GM13976 (cell line): ENCODE measurements around the gene LHPP.

Source experiments
- DNase-seq: peaks from one replicate; pipeline ENCODE4 v3.0.0; 2012; ENCODE audit warnings: low spot score
- in situ Hi-C: fragments of 300-500 bp; cut with MboI; formaldehyde crosslinking; loops from one replicate; pipeline ENCODE4 v1.12.0; 2022; ENCODE audit warnings: low sequenced_read_pairs, mixed read lengths, inconsistent platforms; ENCODE audit not compliant: unreplicated experiment
- TF ChIP-seq, protein P1 (sequence below): IDR thresholded peaks from 2 replicates; pipeline ENCODE4 v1.5.1; 2012; ENCODE audit warnings: borderline replicate concordance, mild to moderate bottlenecking; ENCODE audit not compliant: insufficient read depth; ENCODE audit errors: extremely low read depth, missing control alignments, control extremely low read depth

The LHPP gene

DNA sequence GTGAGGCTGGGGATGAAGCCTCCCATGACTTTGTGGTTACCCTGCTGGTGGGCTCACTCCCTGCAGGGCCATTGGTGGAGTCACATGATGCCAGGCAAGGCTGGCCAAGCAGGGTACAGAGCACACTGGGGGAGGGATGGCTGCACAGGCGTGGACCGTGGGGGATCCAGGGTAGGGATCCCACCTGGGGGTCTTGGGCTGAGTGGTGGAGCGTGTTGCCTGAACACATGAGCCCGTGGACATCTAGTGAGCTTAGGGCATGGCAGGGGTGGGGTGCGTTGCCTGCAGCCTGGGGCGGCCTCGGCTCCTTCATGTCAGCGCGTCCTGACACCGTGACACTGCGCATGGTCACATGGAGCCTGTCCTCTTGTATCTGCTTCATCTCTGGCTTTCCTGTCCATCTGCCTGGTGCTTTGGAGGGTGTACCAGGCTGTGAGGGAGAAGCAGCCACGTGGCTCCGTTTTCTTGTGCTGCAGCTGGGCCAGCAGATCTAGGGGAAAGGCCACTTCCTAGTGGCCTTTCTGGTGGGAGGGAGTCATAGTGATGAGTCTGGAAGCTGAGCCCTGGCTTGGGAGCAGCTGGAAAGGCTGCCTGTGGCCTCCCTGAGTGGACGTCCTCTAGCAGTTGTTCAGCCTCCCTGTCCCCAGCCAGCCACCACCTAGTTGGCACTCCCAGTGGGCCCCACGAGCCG is 96.2 kb downstream of the LHPP start:
- in situ Hi-C loops: no loop called here
- no peak for DNase-seq
- TF ChIP-seq, protein P1, sequence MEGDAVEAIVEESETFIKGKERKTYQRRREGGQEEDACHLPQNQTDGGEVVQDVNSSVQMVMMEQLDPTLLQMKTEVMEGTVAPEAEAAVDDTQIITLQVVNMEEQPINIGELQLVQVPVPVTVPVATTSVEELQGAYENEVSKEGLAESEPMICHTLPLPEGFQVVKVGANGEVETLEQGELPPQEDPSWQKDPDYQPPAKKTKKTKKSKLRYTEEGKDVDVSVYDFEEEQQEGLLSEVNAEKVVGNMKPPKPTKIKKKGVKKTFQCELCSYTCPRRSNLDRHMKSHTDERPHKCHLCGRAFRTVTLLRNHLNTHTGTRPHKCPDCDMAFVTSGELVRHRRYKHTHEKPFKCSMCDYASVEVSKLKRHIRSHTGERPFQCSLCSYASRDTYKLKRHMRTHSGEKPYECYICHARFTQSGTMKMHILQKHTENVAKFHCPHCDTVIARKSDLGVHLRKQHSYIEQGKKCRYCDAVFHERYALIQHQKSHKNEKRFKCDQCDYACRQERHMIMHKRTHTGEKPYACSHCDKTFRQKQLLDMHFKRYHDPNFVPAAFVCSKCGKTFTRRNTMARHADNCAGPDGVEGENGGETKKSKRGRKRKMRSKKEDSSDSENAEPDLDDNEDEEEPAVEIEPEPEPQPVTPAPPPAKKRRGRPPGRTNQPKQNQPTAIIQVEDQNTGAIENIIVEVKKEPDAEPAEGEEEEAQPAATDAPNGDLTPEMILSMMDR: no peak

DNA sequence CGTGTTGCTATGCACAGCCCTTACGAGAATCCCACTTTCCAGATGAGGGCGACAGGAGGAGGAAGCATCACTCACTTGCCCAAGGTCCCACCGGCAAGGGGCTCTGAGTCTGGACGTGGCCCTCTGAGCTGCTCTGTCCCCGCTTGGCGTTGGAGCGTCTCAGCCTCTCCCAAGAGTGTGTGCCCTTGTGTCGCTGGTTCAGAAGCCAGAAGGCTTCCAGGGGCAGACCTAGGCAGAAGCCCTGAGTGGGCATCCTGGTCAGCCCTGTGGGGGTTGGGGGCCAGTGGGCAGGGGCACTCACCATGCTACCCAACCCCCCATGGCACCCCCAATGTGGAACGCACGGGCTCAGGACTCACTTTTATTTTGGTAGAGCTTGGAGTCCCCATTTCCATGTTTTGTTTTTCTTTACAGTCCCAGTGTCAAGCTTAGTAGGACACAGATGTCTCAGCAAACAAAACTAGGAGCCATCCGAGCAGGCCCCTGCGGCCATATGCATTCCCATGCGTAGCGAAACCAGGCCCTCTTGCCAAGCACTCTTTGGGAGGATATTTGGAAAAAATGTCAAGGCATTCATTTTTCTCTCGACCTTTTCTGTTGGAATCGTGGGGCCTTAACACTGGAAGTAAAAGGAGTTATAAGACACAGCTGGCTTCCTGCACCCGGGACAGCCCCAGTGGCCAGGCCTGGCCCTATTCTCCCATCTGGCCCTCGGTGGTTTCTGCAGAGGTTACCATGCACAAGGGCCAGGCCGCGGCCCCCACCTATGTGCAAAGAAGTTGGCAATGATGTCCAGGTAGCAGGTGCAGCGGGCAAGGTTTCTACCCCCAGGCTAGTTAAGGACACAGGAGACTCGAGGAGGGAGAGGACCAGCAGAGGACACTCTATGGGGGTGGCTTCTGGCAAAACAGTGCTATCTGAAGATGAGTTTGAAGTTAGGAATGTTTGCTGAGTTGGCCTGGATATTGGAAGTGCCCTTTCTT is 97.0 kb downstream of the LHPP start:
- TF ChIP-seq, protein P1: no peak
- no peak for DNase-seq

DNA sequence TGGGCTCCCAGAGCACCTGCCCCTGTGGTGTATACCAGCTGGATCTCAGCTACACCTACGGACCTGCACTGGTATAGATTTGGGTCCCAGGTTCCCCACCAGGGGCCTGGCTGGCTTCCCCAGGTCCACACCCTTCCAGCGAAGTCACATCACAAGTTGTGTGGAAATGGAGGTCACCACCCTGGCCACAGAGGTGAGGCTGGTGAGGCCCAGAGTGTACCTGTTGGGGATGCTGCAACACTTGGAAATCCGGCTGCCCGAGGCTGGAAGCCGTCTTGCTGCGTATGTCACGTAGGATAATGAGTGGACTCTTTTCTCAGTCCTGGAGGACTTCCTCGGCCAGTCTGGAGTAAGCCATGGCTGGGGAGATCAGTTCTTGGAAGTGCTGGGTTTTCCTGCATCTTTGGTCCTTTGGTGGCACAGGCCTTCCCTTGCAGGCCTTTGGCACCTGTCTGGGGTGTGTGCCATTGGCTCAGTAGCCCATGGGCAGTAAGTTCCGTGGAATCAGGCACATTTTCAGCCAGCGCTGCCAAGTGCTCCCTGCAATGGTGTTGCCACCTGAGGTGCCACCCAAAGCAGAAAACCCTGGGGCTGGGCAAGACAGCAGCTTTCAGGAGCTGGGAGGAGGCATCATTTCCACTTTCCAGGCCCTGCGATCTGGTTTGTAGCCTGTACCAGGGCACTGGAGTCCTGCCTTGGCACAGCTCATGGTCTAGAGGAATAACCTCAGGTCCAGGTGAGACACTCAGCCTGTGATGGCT is 97.9 kb downstream of the LHPP start:
- TF ChIP-seq, protein P1: no peak
- in situ Hi-C loops: no loop called here
- no peak for DNase-seq

More for the DNA sequence above, 97.0 kb downstream of the LHPP start:
- in situ Hi-C loops: no loop called here

DNA sequence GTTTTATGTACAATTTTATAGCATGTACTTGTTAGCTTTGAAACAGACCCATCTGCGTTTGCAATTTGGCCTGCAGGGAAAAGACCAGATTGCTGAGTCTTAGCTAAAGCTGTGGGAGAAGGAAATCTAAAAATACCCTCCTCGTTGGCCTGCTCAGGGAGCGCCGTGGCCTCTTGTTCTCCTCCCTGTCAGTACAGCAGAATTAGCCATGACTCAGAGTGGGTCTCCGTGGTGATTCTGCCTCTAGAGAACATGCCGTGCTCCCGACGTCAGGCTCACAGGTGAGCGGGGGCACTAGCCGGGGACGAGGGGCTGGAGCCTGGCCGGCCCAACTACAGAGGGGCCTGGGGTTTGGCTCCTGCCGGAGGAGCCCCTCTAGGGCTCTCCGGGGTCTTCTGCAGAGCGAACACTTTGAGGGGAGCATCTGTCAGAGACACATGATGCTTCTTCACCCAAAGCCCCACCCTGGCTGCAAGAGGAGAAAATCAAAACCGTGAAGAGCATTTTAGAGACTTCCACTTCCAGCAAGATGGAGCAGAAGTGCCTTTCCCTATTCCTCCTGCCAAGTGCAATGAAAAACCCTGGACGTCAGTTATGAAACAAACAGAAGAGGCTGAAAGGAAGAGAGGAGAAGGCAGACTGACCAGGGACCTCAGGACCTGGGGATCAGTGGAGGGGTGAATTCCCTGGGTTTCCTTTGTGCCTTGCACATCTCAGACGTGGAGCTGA is 98.9 kb downstream of the LHPP start:
- in situ Hi-C loops: no loop called here
- DNase-seq: no peak
- TF ChIP-seq, protein P1: no peak

DNA sequence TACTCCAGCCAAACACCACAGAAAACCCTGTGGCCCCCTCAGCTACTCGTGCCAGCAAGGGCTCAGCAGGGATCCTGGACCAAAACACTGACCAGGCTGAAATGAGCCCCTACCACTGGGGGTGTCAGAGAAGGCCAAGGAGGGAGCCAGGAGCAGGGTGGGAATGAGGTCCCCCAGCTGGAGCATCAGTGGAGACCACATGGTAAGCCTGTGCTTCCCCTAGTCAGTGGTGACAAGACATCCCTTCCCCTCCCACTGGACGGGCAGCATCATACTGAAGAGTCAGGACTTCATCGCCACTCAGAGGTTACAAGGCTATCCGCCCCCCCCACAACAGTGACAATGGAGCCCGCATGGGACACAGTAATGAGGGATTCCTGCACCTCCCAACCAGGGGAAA is 99.6 kb downstream of the LHPP start:
- TF ChIP-seq, protein P1: no peak
- in situ Hi-C loops: no loop called here
- no peak for DNase-seq
